ENCODE results near the gene SH3GL3.
A peak's percentile ranks its signal among the peaks of the same experiment; 100 is the strongest.

The SH3GL3 gene

DNA sequence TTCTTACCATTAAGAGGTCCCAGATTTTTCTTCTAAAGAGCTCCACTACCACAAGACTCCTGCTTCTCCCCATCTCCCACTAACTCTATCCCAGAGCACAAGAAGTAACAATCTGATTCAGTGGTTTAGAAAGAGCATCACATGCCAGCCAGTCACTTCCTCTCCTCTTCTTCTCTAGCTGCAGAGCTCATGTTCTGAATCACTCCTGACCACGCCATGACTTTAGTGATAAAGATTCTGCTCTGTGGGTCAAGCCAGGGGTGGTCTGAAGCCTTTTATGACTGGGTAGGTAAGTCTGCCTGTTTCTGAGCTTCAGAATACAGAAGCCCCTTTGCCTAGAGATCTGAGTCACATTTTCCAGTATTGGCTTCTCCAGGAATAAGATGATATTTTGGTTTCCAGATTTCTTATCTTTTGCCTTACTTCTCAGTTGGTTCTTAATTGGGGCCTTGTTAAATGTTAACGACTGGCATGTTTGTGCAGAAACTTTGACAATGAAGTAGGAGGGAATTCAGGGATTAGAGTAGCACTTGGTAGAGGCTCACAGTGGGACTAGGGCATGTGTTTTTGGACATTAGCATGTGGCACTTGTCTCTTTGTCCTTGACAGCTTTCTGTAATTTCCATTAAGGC, 179.1 kb downstream of the SH3GL3 start:
- H3K4me3 ChIP-seq (replicated peaks in 1 of 2; ENCODE audit: low read depth in 2 of 2, low read length in 2 of 2) = no peak overlapping the region
- TF ChIP-seq, protein P1, sequence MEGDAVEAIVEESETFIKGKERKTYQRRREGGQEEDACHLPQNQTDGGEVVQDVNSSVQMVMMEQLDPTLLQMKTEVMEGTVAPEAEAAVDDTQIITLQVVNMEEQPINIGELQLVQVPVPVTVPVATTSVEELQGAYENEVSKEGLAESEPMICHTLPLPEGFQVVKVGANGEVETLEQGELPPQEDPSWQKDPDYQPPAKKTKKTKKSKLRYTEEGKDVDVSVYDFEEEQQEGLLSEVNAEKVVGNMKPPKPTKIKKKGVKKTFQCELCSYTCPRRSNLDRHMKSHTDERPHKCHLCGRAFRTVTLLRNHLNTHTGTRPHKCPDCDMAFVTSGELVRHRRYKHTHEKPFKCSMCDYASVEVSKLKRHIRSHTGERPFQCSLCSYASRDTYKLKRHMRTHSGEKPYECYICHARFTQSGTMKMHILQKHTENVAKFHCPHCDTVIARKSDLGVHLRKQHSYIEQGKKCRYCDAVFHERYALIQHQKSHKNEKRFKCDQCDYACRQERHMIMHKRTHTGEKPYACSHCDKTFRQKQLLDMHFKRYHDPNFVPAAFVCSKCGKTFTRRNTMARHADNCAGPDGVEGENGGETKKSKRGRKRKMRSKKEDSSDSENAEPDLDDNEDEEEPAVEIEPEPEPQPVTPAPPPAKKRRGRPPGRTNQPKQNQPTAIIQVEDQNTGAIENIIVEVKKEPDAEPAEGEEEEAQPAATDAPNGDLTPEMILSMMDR (IDR thresholded peaks at IDR 0.05; ENCODE audit: low read depth, low read length) = no peak
- peak; percentile 11 to 30 for DNase-seq (ENCODE audit: low read depth in 2 of 2)

- H3K4me3 ChIP-seq (replicated peaks in 1 of 2; ENCODE audit: low read depth in 2 of 2, low read length in 2 of 2) = no peak overlapping the region
- TF ChIP-seq, protein P1 (IDR thresholded peaks at IDR 0.05; ENCODE audit: low read depth, low read length) = no peak
- no peak for DNase-seq (ENCODE audit: low read depth in 2 of 2)
Measured at GRCh38 chr15:83631534-83631933, 184.4 kb downstream of the SH3GL3 start.

DNA sequence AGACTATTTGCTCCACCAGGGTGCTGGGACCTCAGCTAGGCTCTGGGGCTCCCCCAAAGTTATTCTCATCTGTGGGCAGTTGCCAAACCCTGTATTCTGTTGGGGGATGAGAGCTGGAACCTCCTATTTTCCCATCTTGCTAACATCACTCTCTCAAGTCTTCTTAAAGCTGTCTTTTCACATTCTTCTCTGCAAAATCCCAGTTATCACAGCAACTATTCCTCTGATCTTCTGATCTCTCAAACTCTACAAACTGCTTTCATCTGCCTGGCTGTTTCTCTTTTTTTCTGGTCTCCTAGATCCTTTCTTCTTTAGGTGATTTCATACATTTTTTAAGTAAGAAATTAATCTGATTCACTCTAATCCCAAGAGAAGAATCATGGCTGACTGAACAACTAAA, 196.1 kb downstream of the SH3GL3 start:
- TF ChIP-seq, protein P1 (IDR thresholded peaks at IDR 0.05; ENCODE audit: low read depth, low read length) = no peak
- no peak overlapping the region for H3K4me3 ChIP-seq (replicated peaks in 1 of 2; ENCODE audit: low read depth in 2 of 2, low read length in 2 of 2)
- DNase-seq (ENCODE audit: low read depth in 2 of 2) = no peak

DNA sequence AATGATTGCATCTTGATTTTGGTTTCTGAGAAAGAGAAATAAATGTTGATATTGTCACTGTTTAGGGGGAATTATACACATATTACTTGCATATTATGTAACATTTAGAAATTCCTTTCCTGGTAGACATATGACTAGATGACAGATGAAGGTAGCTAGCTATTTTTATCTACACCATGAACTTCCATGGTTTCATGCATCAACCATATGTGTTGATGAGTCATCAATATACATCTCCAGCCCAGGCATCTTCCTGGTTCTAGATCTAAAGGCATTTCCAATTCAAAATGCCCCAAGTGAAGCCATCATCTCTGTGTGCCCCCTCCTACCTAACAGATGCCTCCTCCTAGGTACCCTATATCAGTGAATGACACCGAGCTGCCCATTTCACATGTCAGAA, 197.3 kb downstream of the SH3GL3 start:
- TF ChIP-seq, protein P1 (IDR thresholded peaks at IDR 0.05; ENCODE audit: low read depth, low read length) = no peak
- no peak for DNase-seq (ENCODE audit: low read depth in 2 of 2)
- no peak overlapping the region for H3K4me3 ChIP-seq (replicated peaks in 1 of 2; ENCODE audit: low read depth in 2 of 2, low read length in 2 of 2)

DNA sequence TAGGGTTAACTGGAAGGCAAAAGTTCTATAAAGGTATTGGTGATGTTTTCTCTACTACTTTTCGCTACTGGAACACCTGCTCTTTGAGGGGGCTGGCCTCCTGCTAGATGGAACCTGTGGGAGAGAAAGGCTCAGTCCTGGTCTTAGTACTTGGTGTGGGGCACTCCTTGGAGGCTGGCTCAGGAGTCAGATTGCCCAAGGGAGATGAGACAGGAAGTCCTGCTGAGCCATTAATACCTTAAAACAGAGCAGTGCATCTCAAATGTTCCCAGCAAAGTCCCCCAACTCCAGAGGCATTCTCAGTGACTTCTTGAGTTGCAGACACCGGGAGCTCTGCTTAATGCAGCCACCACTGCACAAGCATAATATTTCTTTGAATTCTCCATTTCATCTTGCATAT, 203.7 kb downstream of the SH3GL3 start:
- H3K4me3 ChIP-seq (replicated peaks in 1 of 2; ENCODE audit: low read depth in 2 of 2, low read length in 2 of 2) = no peak overlapping the region
- TF ChIP-seq, protein P1 (IDR thresholded peaks at IDR 0.05; ENCODE audit: low read depth, low read length) = no peak
- DNase-seq (ENCODE audit: low read depth in 2 of 2) = no peak

DNA sequence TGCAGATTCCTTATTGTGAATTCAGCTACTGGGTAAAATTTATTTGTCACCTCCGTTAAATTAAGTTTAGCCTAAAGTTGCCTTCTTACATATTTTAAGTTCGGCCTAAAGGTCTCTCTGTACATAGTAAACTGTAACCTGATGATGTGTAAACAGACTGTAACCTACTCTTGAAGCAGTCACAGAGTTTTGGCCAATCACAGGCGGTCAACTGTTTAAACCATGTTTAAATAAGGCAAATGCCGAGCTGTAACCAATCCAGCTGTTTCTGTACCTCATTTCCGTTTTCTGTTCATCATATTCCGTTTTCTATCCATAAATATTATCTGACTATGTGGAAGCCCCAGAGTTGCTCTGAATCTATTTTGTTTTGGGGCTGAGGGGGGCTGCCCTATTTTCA, 204.4 kb downstream of the SH3GL3 start:
- H3K4me3 ChIP-seq (replicated peaks in 1 of 2; ENCODE audit: low read depth in 2 of 2, low read length in 2 of 2) = no peak overlapping the region
- no peak for DNase-seq (ENCODE audit: low read depth in 2 of 2)
- TF ChIP-seq, protein P1 (IDR thresholded peaks at IDR 0.05; ENCODE audit: low read depth, low read length) = no peak
